ENCODE data around the gene ANKRD1.

The ANKRD1 gene

GRCh38 chr10:90930971-90931871 is 10.3 kb upstream of the ANKRD1 start:
- DNase-seq = no peak

- DNase-seq = no peak
Observed at GRCh38 chr10:90930070-90930837, 9.4 kb upstream of the ANKRD1 start.

DNA sequence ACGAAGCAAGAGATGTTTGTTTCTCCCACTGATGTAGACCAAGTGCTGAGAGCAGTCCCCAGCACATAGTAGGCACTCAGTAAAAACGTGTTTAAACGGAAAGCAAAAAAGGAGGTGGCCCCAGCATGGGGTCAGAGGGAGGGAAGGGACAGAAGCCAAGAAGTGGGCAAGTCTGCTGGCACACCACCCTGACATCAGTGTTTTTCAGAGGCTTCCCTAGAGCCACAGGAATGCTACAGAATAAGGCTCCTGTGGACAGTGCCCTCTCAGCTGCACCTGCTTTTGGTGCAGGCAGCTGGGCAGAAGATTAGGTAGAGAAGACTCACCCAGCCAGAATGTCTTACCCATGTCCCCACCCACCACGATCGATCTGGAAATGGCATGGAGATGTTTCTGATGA is 8.3 kb upstream of the ANKRD1 start:
- no peak for DNase-seq

GRCh38 chr10:90927293-90927692 is 6.4 kb upstream of the ANKRD1 start:
- DNase-seq = no peak

GRCh38 chr10:90925079-90926029 is 4.5 kb upstream of the ANKRD1 start:
- no peak for DNase-seq

DNA sequence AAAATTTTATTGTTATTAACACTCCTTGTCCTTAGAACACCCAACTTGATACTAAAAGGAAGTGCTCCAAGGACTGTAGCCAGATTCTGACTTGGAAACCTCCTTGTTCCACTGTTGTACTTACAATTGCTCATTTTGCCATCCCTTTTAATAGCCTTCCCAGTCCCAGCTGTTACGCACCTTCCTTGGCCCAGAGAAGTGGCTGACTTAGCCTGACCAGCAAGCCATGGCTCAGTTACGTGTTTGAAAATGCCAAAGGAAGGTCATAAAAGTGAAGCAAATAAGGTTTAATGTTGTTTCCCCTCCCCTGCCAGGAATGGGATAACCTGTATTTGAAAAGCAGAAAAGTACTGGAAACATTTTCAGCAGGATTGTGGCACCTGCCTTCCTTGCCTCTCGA is 3.7 kb upstream of the ANKRD1 start:
- DNase-seq = no peak

GRCh38 chr10:90923111-90923731 is 2.3 kb upstream of the ANKRD1 start:
- DNase-seq = no peak

- no peak for DNase-seq
Observed at GRCh38 chr10:90921906-90922305, 1.0 kb upstream of the ANKRD1 start.

DNA sequence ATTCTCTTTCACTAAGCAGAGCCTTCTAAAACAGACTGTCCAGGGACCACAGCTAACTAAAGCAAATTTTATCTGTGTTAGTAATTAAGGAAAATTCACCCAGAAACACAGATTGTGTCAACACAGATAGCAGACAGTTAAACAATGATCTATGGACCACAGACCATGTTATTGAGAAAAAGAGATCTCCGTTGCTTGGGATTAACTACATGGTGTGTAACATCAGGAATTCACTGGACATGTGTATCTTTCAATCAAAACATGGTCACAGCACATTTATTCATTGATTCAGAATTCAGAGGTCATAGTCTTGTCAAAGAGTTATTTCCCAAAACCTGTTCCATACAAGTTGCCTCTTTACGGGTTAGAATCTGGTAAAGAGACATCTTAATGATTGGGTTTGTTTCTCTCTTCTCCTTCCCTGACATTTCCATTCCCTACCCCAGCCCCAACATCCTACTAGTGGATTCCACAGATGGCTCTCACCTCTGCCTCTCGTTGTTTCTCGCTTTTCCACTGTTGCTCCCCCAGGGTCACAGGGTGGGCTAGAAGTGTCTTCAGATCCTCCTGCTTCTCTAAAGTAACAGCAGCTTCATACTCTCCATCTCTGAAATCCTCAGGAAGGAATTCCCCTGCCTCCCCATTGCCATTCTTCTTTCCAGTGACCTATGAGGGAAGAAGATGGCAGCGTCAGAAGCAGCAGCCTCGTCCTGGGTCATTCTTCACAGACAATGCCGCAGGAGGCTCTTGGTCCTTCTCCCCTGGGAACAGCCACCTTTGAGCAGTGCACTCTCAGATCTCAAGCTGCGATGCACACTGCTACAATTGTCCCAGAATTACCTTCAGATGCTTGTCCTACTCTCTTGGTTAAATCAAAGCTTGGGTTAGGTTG is 958 bp downstream of the ANKRD1 start:
- DNase-seq = no peak

DNA sequence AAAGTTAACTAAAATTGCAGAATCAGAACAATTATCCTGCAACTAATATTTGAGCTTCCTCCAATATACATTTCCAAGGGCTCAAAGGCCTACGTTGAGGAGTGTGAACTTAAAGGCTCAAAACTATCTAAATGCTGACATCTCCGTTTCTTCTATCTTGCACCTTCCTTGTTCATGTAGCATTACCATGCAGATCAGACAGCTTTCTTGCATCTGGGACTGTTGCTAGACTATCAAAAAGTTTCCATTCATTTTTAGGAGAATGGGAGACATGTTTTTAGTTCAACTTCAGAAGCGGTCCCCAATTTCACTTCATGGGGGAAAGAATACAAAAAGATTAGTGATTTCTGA is 2.9 kb downstream of the ANKRD1 start:
- no peak for DNase-seq

DNA sequence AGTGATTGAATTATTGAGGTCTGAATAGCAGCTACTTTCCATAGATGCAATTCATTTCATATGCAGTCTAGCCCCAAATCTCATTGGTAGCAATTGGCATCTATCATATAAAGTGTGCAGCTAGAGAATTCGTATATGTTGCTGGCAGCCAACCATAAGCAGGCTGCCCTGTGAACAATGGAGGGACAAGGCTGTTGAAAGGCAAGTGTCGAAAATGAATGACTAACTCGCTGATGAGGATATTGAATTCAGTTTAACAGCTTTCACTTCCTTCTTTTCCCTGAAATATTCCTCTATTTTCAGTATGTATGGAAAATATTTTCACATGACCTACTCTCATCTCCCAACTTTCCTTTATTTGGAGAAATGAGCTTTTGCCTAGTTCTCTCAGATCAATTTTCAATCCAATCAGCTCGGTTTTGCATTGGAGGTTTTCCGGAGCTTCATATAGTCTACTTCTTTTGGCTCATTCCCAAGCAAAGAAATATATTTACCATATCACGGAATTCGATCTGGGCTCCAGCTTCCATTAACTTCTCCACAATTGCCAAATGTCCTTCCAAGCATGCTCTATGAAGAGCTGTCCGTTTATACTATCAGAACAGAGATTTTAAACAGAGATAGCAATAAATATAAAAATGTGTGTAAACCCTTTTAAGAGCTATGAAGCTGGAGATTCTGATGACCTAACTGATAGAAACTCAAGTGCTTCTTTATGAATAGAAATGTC is 3.5 kb downstream of the ANKRD1 start:
- DNase-seq = no peak

DNA sequence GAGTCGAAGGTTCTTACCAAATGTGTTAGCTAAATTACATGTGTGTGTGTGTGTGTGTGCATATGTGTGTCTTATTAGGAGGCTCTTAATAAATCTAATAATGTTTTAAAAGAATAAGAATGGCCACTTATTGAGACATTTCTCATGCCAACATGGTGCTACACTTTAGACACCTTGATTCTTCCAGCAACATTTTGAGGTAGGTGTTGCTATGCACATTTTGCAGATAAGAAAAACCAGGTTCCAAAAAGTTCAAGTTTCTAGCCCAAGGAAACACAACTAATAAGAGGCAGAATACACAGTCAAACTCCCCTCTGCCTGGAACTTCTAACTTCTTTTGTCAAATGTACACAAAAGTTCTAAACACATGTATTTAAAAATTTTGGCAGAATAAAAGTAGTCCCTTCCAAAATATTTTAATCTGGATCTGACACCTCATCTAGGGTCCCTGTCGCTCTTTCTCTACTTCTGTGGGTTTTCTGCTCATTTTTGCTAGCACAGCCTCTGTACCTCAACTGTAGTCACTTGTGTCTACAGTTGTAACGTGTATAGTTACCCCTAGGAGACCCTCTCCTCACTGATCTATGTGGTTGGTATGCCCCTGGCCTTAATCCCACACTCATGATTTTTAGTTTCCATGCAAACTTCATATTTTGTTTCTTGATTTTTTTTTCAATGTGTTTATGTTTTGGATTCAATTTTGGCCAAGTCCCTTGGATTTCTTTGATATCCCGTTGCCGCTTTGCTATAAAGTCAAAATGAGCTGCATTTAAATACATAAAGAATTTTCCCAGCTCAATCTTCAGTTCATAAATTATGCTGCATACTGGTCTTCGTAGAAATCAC is 4.3 kb downstream of the ANKRD1 start:
- DNase-seq = no peak

DNA sequence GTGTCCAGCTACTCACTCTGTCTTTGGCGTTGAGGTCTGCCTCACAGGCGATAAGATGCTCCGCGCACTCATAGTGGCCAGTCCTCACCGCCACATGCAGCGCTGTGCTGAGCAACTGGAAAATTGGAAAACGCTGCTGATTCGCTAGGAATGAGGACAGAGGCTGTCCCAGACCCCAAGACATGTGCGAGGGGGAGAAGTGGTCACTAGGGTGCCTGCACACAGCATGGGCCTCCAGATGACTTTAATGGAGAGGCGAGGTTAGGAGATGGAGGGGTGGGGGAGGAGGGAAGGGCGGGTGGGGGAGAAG is 5.2 kb downstream of the ANKRD1 start:
- no peak for DNase-seq

GRCh38 chr10:90914992-90915765 is 5.7 kb downstream of the ANKRD1 start:
- DNase-seq = no peak

GRCh38 chr10:90913774-90914420 is 7.0 kb downstream of the ANKRD1 start:
- DNase-seq = no peak

- no peak for DNase-seq
Observed at GRCh38 chr10:90912854-90913479, 7.9 kb downstream of the ANKRD1 start.

DNA sequence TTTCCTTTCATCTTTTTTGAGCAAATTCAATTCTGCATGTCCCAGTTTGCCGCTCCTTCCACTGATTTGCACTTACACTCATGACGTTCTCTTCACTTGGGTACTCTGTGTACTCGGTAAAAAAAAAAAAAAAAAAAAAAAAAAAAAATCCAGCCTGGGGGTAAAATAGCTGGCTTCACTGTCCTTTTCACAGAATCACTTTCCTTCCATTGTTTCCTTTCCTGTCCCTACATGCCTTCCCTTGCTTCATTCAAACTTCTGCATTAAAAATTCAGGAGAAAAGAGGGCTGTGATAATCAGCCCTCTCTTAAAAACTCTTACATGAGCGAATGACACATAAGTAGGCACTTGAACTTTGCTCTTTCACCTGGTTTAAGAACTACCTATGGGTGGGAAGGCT is 8.7 kb downstream of the ANKRD1 start:
- no peak for DNase-seq
